OCI-M1 (cell line): Measurements from ENCODE around the gene CDYL2.
"Not testable (repeated sequence)": the region's sequence is repeated elsewhere in the genome, so short reads cannot be mapped to it uniquely, and the experiment has no call there.

Experiments
- DNase-seq: peaks from one replicate; lab custom pipeline; 2025; lab: John Stamatoyannopoulos, UW

CDYL2 gene

DNA sequence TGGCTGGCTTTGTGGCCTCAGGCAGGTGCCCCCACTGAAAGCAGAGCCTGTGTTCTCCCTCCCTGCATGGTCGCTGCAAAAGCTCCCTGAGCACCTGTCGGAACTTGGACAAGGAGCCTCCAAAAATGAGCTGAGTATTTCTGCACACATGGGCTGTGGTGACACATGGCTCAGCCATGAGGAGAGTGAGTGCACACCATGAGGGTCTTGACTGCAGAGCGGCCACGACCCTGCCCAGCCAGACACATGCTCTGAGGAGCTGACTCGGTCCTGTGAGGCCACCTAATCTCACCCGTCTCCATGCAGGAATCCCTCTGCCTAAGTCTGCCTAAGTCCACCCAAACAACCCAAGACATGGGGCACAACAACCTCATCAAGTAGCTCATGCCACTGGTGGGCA is 134.7 kb downstream of the CDYL2 start:
- no peak for DNase-seq

- no peak for DNase-seq
Measured at GRCh38 chr16:80667925-80668324, 136.5 kb downstream of the CDYL2 start.

- no peak for DNase-seq
Measured at GRCh38 chr16:80667251-80667560, 137.2 kb downstream of the CDYL2 start.

GRCh38 chr16:80666378-80667250 is 137.8 kb downstream of the CDYL2 start:
- no peak for DNase-seq

DNA sequence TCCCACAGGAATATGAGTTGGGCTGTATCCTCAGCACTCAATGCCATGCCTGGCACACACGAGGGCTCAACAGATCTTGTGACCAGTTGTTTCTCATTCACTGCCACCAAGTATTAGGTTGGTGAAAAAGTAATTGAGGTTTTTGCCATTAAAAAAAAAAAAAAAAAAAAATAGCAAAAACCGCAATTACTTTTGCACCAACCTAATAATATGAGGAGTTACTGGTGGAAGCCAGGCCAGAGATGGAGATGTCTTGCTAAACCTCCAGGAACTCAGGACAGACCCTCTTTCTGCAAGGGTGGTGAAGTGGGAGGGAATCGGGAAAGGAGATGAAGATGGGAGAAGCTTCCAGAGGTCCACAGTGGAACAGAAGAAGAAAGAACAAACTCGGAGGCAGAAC is 139.0 kb downstream of the CDYL2 start:
- no peak for DNase-seq

DNA sequence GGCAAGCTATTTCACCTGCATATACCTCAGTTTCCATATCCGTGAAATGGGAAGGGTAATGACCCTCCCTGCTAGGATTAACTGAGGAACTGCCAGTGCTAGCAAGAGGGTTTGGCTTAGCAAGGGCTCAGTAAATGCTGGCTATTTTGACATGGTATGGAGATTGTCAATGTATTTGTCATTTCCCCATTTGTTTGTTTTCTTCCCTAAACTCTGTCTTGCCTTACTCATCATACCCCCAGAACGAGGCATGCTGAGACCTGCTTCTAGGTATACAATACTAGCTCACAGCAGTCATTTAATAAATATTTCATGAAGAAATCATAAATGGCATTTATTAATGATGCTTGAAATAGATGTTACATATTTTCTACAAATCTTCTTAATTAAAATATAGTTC is 139.6 kb downstream of the CDYL2 start:
- no peak for DNase-seq

DNA sequence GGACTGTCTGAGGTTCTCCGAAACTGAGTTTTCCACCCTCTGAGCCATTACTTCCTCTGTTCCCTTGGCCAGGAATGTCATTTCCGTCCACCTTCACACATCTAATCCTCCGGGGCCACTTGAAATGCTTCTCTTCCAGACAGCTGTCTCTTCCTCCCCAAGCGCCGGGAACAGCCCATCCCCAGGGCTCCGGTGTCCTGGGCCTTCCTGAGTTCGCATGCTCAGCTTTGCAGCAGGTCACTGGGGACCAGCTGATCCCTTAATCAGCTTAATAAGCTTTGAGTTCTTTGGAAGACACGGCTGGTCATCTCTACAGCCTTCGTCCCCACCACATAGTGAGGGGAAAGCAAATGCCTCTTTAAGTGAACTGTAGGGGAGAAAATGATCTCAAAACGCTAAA is 140.2 kb downstream of the CDYL2 start:
- no peak for DNase-seq

DNA sequence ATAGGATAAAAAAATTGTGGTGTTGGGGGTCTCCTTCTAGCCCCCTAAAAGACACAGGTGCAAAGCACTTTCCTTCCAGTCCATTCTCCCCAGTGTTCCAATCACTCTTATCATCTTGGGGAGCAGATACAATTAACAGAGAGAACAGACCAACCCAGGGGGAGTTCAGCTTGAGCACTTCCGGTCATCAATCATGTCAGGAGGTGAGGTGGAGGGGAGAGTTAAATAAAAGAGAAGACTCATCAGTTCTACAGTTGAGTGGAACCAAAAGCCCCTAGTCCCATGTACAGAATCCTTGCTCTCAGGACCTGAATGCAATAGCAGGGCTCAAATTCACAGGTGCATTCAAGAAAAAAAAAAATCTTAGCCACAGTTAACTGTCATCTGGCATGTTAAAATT is 141.3 kb downstream of the CDYL2 start:
- DNase-seq = no peak

GRCh38 chr16:80659865-80660264 is 144.5 kb downstream of the CDYL2 start:
- no peak for DNase-seq

DNA sequence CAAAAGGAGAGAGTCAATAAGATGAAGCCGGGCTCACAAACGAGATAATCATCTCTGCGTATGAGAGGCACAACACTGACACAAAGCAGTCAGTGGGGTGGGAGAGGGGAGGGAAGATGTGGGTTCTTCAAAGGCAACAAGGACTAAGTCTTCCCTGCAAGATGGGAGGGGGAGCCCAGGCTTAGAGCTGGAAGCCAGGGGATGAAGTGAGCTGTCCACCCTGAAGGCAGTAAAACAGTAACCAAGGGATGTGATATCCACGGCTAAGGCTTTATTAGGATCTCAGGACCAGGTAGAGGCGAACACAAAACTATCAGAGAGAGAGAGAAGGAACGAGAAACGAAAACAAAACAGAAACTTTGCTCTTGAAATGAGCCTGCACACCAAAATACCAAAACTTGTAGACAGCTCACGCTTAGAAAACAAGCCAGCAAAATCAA is 147.7 kb downstream of the CDYL2 start:
- no peak for DNase-seq

DNA sequence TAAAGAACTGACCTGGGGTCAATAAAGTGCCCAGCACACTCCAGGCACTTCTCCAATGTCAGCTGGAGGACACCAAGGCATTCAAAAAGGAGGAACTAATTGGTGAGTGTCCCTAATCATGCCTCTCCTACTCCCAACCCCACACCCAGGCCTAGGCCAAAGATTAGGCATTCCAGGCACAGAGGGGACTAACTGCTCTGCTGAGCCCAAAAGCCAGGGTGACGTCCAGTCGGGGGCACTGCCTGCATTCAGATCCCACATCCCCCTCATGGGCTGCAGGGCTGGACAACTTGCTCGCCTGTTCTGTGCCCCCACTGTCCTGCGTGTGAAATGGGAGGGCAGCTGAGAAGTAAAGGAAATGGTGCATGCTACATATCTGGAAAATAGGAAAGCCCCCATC is 148.2 kb downstream of the CDYL2 start:
- DNase-seq = no peak

- no peak for DNase-seq
Measured at GRCh38 chr16:80655751-80656150, 148.6 kb downstream of the CDYL2 start.

DNA sequence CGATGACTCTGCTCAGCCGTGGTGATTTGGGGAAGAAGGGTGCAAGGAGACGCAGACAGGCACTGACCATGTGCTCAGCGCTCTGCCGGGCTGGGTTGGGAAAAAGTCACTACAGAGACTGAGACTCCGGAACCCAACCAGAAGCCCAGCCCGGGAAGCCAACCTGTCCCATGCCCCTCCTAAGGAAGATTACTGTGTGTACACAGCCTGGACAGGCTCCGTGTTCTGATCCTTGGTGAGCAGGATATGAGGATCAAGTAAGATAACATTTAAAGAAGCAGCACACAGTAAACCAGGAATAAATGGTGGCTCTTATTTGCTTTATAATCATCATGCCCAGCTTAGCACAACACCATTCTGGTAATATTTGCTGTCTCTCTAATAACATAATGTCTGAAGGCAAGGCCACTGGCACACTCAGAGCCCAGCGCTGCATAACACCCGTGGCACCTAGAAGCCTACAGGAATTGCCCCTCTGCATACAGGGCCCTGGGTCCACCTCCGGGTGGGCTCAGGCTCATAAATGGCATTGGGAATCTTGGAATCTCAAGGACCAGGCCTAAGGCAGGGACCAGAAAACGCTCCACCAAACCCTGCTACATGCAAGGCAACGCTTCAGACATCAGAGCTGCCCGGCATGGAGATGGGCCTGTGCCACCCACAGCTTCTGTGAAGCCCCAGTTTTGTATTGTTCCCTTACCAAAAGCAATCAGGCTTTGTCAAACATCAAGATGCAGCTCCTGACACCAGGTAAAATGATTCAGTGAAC is 150.1 kb downstream of the CDYL2 start:
- DNase-seq = no peak

DNA sequence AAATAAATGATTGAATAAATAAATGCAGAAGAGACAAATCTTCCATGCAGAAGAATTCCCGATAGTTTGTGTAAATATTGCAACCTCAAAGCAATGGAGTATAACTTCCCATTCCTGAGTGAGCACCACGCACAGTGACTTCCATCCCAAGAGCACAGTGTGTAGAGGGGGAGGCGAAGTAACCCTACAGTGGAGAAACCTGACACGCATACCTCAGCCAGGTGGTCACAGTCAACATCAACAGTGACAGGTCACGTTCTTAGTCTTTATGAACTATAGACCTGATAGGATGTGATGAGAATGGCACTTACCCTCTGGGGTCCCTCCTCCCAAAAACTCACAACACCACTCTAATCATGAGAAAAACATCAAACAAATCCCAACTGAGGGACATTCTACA is 152.0 kb downstream of the CDYL2 start:
- no peak for DNase-seq

- not testable (repeated sequence) for DNase-seq
Measured at GRCh38 chr16:80650281-80650680, 154.1 kb downstream of the CDYL2 start.

- no peak for DNase-seq
Measured at GRCh38 chr16:80640316-80640715, 164.1 kb downstream of the CDYL2 start.

- no peak for DNase-seq
Measured at GRCh38 chr16:80639636-80640035, 164.8 kb downstream of the CDYL2 start.

DNA sequence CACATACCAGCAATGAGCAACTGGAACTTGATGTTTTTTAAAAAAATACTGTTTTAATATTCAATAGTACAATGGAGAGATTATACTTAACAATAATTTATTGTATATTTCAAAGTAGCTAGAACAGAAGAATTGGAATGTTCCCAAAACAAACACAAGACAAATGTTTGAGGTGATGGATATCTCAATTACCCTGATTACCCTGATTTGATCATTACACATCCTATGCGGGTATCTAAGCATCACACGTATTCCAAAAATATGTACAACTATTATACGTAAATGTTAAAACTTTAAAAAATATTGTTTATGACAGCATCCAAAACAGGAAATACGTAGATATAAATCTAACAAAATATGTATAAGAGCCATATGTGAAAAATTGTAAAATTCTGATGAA is 166.8 kb downstream of the CDYL2 start:
- DNase-seq = no peak

GRCh38 chr16:80631581-80631980 is 172.8 kb downstream of the CDYL2 start:
- DNase-seq = no peak

DNA sequence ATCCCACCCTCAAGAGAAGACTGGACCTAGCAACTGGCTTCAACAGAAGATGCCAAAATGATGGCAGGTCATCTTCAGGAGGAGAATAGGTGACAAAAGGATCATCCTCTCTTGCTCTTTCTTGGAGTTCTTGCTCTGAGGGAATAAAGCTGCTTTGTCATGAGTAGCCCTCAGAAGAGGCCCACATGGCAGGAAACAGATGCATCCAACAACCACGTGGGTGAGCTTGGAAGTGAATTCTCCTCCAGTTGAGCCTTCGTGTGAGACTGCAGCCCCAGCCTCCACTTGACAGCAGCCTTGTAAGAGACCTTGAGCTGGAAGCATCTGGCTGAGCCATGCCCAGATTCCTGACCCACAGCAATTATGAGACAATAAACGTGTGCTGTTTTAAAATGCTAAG is 176.1 kb downstream of the CDYL2 start:
- DNase-seq = no peak

- DNase-seq = no peak
Measured at GRCh38 chr16:80627108-80627507, 177.3 kb downstream of the CDYL2 start.

DNA sequence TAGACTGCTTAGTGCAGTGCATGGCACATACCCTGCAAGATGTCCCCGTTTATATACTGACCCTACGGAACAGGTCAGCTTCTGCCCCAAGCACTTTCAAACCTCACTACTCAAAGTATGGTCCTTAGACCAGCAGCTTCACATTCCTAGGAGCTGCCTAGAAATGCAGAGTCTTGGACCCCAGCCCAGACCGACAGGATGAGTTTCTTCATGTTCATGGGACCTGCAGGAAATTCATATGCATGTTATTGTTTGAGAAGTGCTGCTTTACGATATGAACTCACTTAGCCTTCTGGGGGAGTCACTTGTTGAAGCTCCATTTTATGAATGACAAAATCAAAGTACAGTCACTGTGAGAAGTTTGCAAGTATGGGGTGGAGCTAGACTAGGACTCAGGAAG is 181.0 kb downstream of the CDYL2 start:
- DNase-seq = no peak

GRCh38 chr16:80622007-80622406 is 182.4 kb downstream of the CDYL2 start:
- no peak for DNase-seq
